Lower lobe of right lung (tissue), 2 donors: ENCODE results near the gene ZNF654. TPM values are rescaled to one million over a fixed set of nuclear protein-coding genes. Genes with fewer than 3 reads are reported as not detected.
A peak's percentile ranks its signal among the peaks of the same experiment; 100 is the strongest.
"Not testable (repeated sequence)": the region's sequence is repeated elsewhere in the genome, so short reads cannot be mapped to it uniquely, and the experiment has no call there.

ENCODE experiments used
- ATAC-seq, 2 donors: fragments of 200-7000 bp; cut with Tn5 transposase; one replicate each; pipeline ENCODE4 v1.9.1; 2020 to 2022; ENCODE audit warnings: mild to moderate bottlenecking in 2 of 2, moderate library complexity in 2 of 2
- DNase-seq: peaks from one replicate; pipeline ENCODE4 v3.0.0-alpha.2; 2020
- H3K27ac ChIP-seq: fragments of 200-600 bp; one replicate; pipeline ENCODE4 v1.8.0; 2022
- H3K27me3 ChIP-seq: fragments of 200-600 bp; one replicate; pipeline ENCODE4 v1.8.0; 2022; ENCODE audit warnings: low read depth
- H3K36me3 ChIP-seq: fragments of 200-600 bp; one replicate; pipeline ENCODE4 v1.8.0; 2022; ENCODE audit warnings: mild to moderate bottlenecking
- H3K4me1 ChIP-seq: fragments of 200-600 bp; one replicate; pipeline ENCODE4 v1.8.0; 2022
- H3K4me3 ChIP-seq: fragments of 200-600 bp; one replicate; pipeline ENCODE4 v1.8.0; 2022; ENCODE audit warnings: mild to moderate bottlenecking
- H3K9me3 ChIP-seq: fragments of 200-600 bp; one replicate; pipeline ENCODE4 v1.8.0; 2022
- intact Hi-C: fragments of 100-400 bp; cut with DNase I; formaldehyde crosslinking; loops from one replicate; pipeline ENCODE4 v1.11.0; 2022
- long read RNA-seq: library from polyadenylated mRNA; unstranded; transcript quantifications from one replicate; pipeline ENCODE4 v2.0.0, GENCODE V29; 2021
- total RNA-seq: library from RNA; stranded (reverse); fragmentation: NEBNext Ultra II Directional; extraction: Animal tissue kit (Norgen Biotek cat#: 25700); gene quantifications from one replicate; pipeline ENCODE4 v1.2.1, GENCODE V29; 2021
- TF ChIP-seq, protein P1 (sequence below): fragments of 200-600 bp; IDR thresholded peaks from one replicate; pipeline ENCODE4 v1.8.0; 2022; ENCODE audit warnings: antibody characterized with exemption, mild to moderate bottlenecking
- donor health status: DM: no; HTN: yes; CAD: no; lungs with severe emphysema.

The ZNF654 gene
- 16.6 TPM for total RNA-seq
- long read RNA-seq, full-length matches to known transcripts = 9 of 28 reads
- long read RNA-seq, partial matches to known transcripts = 4 of 28 reads
- long read RNA-seq, other reads (novel, unspliced or antisense) = 15 of 28 reads

DNA sequence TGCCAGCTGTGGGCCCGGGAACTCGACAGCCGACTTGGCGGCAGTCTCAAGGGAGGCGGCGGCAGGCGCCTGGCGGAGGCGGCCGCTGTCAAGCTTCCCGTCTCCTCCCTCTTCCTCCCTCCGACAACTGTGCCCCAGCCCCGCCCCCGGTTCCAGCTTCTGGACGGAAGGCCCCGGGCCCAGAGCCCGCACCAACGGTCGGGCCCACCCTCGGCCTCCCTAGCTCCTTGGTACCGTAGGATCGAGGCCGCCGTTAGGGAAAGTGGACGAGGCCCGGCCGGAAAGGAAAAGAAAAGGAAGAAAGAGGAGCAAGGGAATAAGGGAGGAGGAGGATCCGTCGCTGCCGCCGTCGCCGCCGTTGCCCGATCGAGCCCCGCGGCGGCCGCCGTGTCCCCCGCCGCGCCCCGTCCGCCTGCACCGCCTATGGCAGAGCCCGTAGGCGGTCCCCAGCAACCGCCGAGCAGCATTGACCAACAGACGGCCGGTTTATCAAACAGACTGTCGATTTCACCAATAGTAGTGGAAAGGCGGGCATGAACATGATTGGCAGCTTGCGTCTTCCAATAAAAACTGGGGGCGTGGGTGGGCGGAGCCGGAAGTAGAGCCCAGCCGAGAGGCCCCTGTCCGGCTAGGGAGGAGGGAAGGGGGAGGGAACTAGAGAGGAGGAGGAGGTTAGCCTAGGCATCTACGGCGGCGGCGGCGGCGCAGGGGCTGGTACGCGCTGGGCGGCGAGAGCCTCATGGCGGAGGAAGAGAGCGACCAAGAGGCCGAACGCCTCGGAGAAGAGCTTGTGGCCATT, at the start of gene ZNF654, which contains the start of gene CGGBP1:
Gene ZNF654 (plus strand): TSS at position 675 of the 799 bp plus-strand sequence. CDS start 65 bp downstream, at position 740.
Gene CGGBP1 (minus strand): TSS at position 425 of the 799 bp plus-strand sequence. CDS start 3,029 bp downstream, outside the sequence.
- Histone ChIP-seq H3K9me3 (no peaks in the 10 kb centered on the region), H3K27me3 (no peaks in the 10 kb centered on the region), H3K4me3 (peak within 1 kb of the TSS; percentile 87), H3K36me3 (peaks cover 33% of the 10 kb centered on the region), H3K4me1 (peaks cover 38% of the 10 kb centered on the region), H3K27ac (peak within 1 kb of the TSS; percentile 96)
- DNase-seq (peak; percentile 97), ATAC-seq (peak; percentile 97 to 99)
- TF ChIP-seq, protein P1, sequence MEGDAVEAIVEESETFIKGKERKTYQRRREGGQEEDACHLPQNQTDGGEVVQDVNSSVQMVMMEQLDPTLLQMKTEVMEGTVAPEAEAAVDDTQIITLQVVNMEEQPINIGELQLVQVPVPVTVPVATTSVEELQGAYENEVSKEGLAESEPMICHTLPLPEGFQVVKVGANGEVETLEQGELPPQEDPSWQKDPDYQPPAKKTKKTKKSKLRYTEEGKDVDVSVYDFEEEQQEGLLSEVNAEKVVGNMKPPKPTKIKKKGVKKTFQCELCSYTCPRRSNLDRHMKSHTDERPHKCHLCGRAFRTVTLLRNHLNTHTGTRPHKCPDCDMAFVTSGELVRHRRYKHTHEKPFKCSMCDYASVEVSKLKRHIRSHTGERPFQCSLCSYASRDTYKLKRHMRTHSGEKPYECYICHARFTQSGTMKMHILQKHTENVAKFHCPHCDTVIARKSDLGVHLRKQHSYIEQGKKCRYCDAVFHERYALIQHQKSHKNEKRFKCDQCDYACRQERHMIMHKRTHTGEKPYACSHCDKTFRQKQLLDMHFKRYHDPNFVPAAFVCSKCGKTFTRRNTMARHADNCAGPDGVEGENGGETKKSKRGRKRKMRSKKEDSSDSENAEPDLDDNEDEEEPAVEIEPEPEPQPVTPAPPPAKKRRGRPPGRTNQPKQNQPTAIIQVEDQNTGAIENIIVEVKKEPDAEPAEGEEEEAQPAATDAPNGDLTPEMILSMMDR = no peak
- intact Hi-C loops = no loop called here

DNA sequence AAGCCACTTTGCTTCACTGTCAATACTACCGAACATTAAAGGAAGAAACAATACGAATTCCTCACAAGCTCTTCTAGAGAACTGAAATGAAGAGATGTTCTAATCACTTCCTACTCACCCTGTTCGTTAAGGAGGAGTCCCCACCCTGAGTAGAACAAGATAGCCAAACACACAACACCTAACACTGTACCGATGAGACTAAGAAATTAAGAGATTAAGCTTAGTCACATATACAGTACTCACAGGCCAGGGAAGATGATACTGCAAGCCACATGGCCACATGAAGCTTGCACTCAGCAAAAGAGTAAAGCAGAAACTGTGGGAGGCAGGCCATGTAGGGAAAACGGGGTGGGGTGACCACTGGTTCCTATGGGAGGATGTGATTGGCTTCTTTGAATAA, 48.2 kb upstream of the ZNF654 start:
- DNase-seq = no peak
- intact Hi-C loops = no loop called here
- no peaks in the 10 kb centered on the region for H3K36me3 ChIP-seq
- H3K4me1 ChIP-seq = no peaks in the 10 kb centered on the region
- TF ChIP-seq, protein P1 = no peak
- no peak overlapping the region for H3K4me3 ChIP-seq
- ATAC-seq = no peak
- no peak overlapping the region for H3K27ac ChIP-seq
- H3K9me3 ChIP-seq = no peaks in the 10 kb centered on the region
- no peaks in the 10 kb centered on the region for H3K27me3 ChIP-seq

DNA sequence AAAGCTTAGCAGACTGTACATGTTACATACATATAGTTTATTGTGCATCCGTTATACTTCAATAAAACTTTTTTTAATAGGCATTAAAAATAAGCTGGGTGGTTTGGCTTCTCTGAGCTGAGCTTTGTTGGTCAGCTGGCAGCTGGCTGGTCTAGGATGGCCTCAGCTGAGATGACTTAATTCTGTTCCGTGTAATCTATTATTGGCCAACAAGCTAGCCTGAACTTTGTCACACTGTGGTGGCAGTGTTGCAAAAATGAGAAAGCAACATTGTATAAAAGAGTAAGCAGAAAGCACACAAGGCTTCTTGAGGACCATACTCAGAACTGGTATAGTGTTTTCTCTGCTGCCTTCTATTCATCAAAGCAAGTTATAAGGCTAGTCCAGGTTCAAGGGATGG, 45.5 kb upstream of the ZNF654 start:
- ATAC-seq (peak; percentile 33 to 52), DNase-seq (no peak)
- Histone ChIP-seq H3K27ac (no peak overlapping the region), H3K36me3 (no peaks in the 10 kb centered on the region), H3K9me3 (no peaks in the 10 kb centered on the region), H3K27me3 (no peaks in the 10 kb centered on the region), H3K4me3 (no peak overlapping the region), H3K4me1 (no peaks in the 10 kb centered on the region)
- intact Hi-C loops = no loop called here
- TF ChIP-seq, protein P1 = no peak

DNA sequence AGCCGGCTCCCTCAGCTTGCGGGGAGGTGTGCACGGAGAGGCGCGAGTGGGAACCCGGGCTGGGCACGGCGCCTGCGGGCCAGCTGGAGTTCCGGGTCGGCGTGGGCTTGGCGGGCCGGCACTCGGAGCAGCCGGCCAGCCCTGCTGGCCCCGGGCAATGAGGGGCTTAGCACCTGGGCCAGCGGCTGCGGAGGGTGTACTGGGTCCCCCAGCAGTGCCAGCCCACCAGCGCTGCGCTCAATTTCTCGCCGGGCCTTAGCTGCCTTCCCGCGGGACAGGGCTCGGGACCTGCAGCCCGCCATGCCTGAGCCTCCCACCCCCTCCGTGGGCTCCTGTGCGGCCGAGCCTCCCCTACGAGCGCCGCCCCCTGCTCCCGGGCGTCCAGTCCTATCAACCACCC, 43.4 kb upstream of the ZNF654 start:
- H3K36me3 ChIP-seq, ATAC-seq, H3K9me3 ChIP-seq, H3K27ac ChIP-seq, intact Hi-C loops, DNase-seq, H3K4me1 ChIP-seq, H3K4me3 ChIP-seq, H3K27me3 ChIP-seq: not testable (repeated sequence)

DNA sequence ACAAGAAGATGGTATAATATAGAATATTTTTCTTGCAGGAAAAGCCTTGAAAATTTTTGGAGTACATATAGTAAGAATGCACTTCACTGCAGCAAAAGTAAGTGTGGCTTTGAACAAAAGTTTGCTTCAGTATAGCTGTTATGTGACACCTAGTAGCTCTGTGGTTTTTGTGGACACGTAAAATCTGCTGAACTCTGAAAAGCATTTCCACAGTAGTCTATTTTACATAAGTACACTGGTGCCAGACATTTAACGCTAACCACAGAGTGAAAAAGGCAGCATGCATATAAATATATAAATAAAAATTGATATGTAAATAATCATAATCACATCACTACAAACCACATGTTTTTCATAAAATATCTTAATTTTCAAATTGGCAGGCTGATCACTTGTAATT, 40.0 kb upstream of the ZNF654 start:
- ATAC-seq = no peak
- Histone ChIP-seq H3K27ac (no peak overlapping the region), H3K4me1 (no peaks in the 10 kb centered on the region), H3K9me3 (no peaks in the 10 kb centered on the region), H3K4me3 (no peak overlapping the region), H3K27me3 (no peaks in the 10 kb centered on the region), H3K36me3 (no peaks in the 10 kb centered on the region)
- intact Hi-C loops = no loop called here
- TF ChIP-seq, protein P1 = no peak
- no peak for DNase-seq

DNA sequence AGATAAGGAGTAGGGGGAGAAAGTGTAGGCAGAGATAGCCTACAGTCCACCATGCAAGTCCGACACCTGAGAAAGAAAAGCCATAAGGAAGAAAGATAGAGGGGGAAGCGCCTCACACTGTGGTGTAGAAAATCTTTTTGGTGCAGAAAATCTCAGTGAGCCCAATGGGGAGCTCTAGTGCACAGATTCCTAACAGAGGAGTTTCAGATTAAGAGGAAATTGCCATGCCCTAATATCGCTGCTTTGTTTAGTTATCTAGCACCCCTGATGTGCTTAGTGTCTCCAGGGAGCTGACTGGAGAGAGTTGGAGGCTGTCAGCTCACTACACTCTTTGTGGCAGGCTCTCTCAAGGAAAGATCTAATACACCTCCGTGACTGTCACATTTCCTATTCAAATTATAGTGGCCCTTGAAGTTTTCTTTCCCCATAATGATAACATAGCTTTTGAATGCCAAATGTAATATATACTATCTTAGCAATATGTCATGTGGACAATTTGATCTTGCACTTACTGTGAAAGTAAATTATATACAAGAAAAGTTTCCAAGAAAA, 34.0 kb upstream of the ZNF654 start:
- Histone ChIP-seq H3K4me1 (no peaks in the 10 kb centered on the region), H3K27ac (no peak overlapping the region), H3K9me3 (no peaks in the 10 kb centered on the region), H3K36me3 (no peaks in the 10 kb centered on the region), H3K27me3 (no peaks in the 10 kb centered on the region), H3K4me3 (no peak overlapping the region)
- TF ChIP-seq, protein P1 = no peak
- intact Hi-C loops = no loop called here
- no peak for ATAC-seq
- no peak for DNase-seq
